Measurements from ENCODE around the gene MPRIP. TPM values are rescaled to one million over a fixed set of nuclear protein-coding genes. Genes with fewer than 3 reads are reported as not detected.

MPRIP gene
- total RNA-seq, 1 experiment from 2014 or later, result 140 TPM

- Mint-ChIP-seq H3K9me3 (peaks cover 4% of the 10 kb centered on the region; the same call in 1 of the 2 replicates), H3K4me1 (no peaks in the 10 kb centered on the region), H3K27me3 (ENCODE audit: low read depth) (no peaks in the 10 kb centered on the region; the same call in none of the 2 replicates), H3K4me3 (no peak overlapping the region), H3K36me3 (no peaks in the 10 kb centered on the region), H3K27ac (no peak overlapping the region)
- DNase-seq (ENCODE audit: low spot score) (no peak), ATAC-seq (no peak)
- POLR2A ChIA-PET, result no interaction called here
- CTCF ChIA-PET, result interaction anchor here (1.4 kb wide), 1 partner anchor 142 kb away, joined by 8 read pairs; no protein-coding TSS in a partner anchor
- TF ChIP-seq CDX4 (CRISPR knock-in tag; IDR thresholded peaks at IDR 0.05; ENCODE audit: borderline replicate concordance) (no peak), ZBTB21 (CRISPR knock-in tag; IDR thresholded peaks at IDR 0.05; ENCODE audit: borderline replicate concordance) (no peak), TP53 (CRISPR knock-in tag; IDR thresholded peaks at IDR 0.05) (no peak), SP1 (CRISPR knock-in tag; conservative IDR thresholded peaks at IDR 0.05) (no peak), ZNF416 (CRISPR knock-in tag; IDR thresholded peaks at IDR 0.05) (no peak), JUN (CRISPR knock-in tag; IDR thresholded peaks at IDR 0.05) (no peak), ZNF423 (CRISPR knock-in tag; IDR thresholded peaks at IDR 0.05) (no peak)
Measured at GRCh38 chr17:16999931-17000625, 42.2 kb upstream of the MPRIP start.

- no peak for DNase-seq (ENCODE audit: low spot score)
- Mint-ChIP-seq H3K4me3 (no peak overlapping the region), H3K9me3 (peaks cover 4% of the 10 kb centered on the region; the same call in 1 of the 2 replicates), H3K27me3 (ENCODE audit: low read depth) (no peaks in the 10 kb centered on the region; the same call in none of the 2 replicates), H3K4me1 (no peaks in the 10 kb centered on the region), H3K27ac (no peak overlapping the region), H3K36me3 (no peaks in the 10 kb centered on the region)
- POLR2A ChIA-PET, result interaction anchor here (0.6 kb wide), 1 partner anchor 17 kb away, joined by 4 read pairs; no protein-coding TSS in a partner anchor
- CTCF ChIA-PET, result interaction anchor here (0.7 to 1.0 kb wide), 3 partner anchors 10 to 175 kb away, joined by 3 to 7 read pairs (median 3); no protein-coding TSS in a partner anchor
- ATAC-seq, result peak; percentile 8; the same call in 1 of the 2 replicates
- TF ChIP-seq RORB (CRISPR knock-in tag; IDR thresholded peaks at IDR 0.05), result no peak
- TF ChIP-seq NR1H2 (CRISPR knock-in tag; IDR thresholded peaks at IDR 0.05), result no peak
Measured at GRCh38 chr17:17001076-17001777, 41.0 kb upstream of the MPRIP start.

GRCh38 chr17:17001874-17002520, 40.3 kb upstream of the MPRIP start:
- no peaks in the 10 kb centered on the region for H3K36me3 Mint-ChIP-seq
- peak; percentile 95 for ATAC-seq
- no peak overlapping the region for H3K4me3 Mint-ChIP-seq
- H3K27me3 Mint-ChIP-seq (ENCODE audit: low read depth), result no peaks in the 10 kb centered on the region; the same call in none of the 2 replicates
- CTCF ChIA-PET, result no interaction called here
- POLR2A ChIA-PET, result no interaction called here
- no peak overlapping the region for H3K27ac Mint-ChIP-seq
- no peaks in the 10 kb centered on the region for H3K4me1 Mint-ChIP-seq
- peaks cover 4% of the 10 kb centered on the region; the same call in 1 of the 2 replicates for H3K9me3 Mint-ChIP-seq
- TF ChIP-seq ZNF281 (CRISPR knock-in tag; IDR thresholded peaks at IDR 0.05) (no peak), JUN (CRISPR knock-in tag; IDR thresholded peaks at IDR 0.05) (no peak), SP1 (CRISPR knock-in tag; conservative IDR thresholded peaks at IDR 0.05) (0 out of 2 replicates have a peak, but pooled peaks have one; percentile 20), RELA (CRISPR knock-in tag; IDR thresholded peaks at IDR 0.05; ENCODE audit: borderline replicate concordance) (no peak), PRRX2 (CRISPR knock-in tag; IDR thresholded peaks at IDR 0.05) (no peak), ZNF671 (CRISPR knock-in tag; IDR thresholded peaks at IDR 0.05) (no peak), HMGXB4 (CRISPR knock-in tag; IDR thresholded peaks at IDR 0.05) (0 out of 2 replicates have a peak, but pooled peaks have one; percentile 44), USF1 (CRISPR knock-in tag; IDR thresholded peaks at IDR 0.05) (no peak), CTCF (IDR thresholded peaks at IDR 0.05) (peak; percentile 96)
- DNase-seq (ENCODE audit: low spot score), result peak; percentile 88
